AG04450 (cell line): ENCODE measurements around the gene GTF2H2C. TPM values are rescaled to one million over a fixed set of nuclear protein-coding genes. Genes with fewer than 3 reads are reported as not detected.
"Not testable (repeated sequence)": the region's sequence is repeated elsewhere in the genome, so short reads cannot be mapped to it uniquely, and the experiment has no call there.

ENCODE experiments used
- CTCF ChIA-PET: fragments of 300-600, 350-600 bp; formaldehyde crosslinking; extraction: SDS; loops from one replicate; lab custom pipeline; 2022; ENCODE audit warnings: antibody characterized with exemption, inconsistent platforms; lab: Charles Lee
- POLR2A ChIA-PET: fragments of 350-600 bp; formaldehyde crosslinking; extraction: SDS; loops from one replicate; lab custom pipeline; 2021; ENCODE audit warnings: antibody characterized with exemption, inconsistent platforms; lab: Yijun Ruan, JAX
- DNase-seq: peaks from one replicate; pipeline ENCODE4 v3.0.0-alpha.2; 2011; ENCODE audit warnings: low read depth, low spot score
- H3K27ac ChIP-seq: one replicate; pipeline ENCODE4 v1.5.1; 2012; ENCODE audit warnings: low read depth, low read length, control low read depth
- H3K27me3 ChIP-seq: one replicate; pipeline ENCODE4 v1.6.0; 2012; ENCODE audit warnings: low read length; ENCODE audit not compliant: control insufficient read depth, insufficient read depth
- H3K4me3 ChIP-seq: 2 replicates; pipeline ENCODE4 v1.5.1; 2011; ENCODE audit warnings: mild to moderate bottlenecking, low read depth, low read length, control low read depth
- H3K9me3 ChIP-seq: 2 replicates; pipeline ENCODE4 v1.5.1; 2012; ENCODE audit warnings: low read length; ENCODE audit not compliant: control insufficient read depth, insufficient read depth
- polyA minus RNA-seq: library from RNA; depleted of rRNA, polyadenylated mRNA; stranded (reverse); fragments of >200 nt; gene quantifications from 2 replicates; pipeline ENCODE4 v1.2.3, GENCODE V29; 2011; rRNA and poly(A)+ RNA removed
- polyA plus RNA-seq: library from polyadenylated mRNA; depleted of rRNA; stranded (reverse); fragments of >200 nt; gene quantifications from 2 replicates; pipeline ENCODE4 v1.2.3, GENCODE V29; 2011; rRNA removed
- TF ChIP-seq, protein P1 (sequence below): IDR thresholded peaks from 2 replicates; pipeline ENCODE4 v1.5.1; 2011; ENCODE audit warnings: low read depth, low read length, control low read depth, inconsistent platforms

The GTF2H2C gene
- polyA plus RNA-seq (38.6 and 40.9 TPM in 2 replicates), polyA minus RNA-seq (20.0 and 30.6 TPM in 2 replicates)

DNA sequence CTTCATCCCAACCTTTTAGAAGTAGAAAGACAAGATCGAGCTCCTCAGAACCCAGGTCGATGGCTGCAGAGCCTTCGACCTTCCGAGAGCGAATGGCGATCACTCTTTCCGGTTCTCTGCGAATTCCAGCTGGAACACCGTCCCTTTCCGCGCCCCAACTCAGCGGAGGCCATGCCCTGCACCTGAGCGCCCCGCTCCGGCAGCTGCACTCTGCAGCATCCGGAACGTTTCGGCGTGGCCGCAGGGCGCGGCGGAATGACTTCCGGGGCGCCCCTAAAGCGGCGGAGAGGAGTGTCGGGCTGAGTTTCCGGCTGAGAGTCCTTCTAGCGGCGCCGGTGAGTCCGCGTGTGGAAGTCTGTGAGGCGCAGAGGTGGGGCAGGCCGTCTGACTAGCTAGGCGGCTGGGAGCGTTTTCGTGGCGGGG is at the start of gene GTF2H2C:
Gene GTF2H2C, plus strand, starts transcription at position 284 of the 423 bp plus-strand sequence. CDS start 4,942 bp downstream, outside the sequence.
- POLR2A ChIA-PET, H3K27ac ChIP-seq: not testable (repeated sequence)

DNA sequence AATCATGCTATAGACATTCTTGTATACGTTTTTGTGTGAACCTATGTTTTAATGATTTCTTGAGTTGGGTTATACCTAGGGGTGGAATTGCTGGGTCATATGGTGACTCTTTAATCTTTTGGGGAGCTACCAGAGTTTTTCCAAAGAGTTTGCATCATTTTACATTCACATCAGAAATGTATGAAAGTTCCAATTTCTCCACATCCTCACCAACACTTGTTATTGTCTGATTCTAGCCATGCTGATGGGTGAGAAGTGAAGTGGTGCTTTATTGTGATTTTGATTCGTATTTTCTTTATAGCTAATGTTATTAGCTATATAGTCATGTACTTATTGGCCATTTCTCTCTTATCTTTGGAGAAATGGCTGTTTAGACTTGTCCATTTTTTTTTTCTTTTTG is 49.3 kb upstream of the GTF2H2C start:
- DNase-seq = no peak
- no peaks in the 10 kb centered on the region for H3K27me3 ChIP-seq
- no peaks in the 10 kb centered on the region; the same call in 1 of the 2 replicates for H3K9me3 ChIP-seq
- no peak overlapping the region for H3K27ac ChIP-seq
- H3K4me3 ChIP-seq = no peak overlapping the region
- ChIA-PET CTCF (no interaction called here), POLR2A (no interaction called here)
- TF ChIP-seq, protein P1, sequence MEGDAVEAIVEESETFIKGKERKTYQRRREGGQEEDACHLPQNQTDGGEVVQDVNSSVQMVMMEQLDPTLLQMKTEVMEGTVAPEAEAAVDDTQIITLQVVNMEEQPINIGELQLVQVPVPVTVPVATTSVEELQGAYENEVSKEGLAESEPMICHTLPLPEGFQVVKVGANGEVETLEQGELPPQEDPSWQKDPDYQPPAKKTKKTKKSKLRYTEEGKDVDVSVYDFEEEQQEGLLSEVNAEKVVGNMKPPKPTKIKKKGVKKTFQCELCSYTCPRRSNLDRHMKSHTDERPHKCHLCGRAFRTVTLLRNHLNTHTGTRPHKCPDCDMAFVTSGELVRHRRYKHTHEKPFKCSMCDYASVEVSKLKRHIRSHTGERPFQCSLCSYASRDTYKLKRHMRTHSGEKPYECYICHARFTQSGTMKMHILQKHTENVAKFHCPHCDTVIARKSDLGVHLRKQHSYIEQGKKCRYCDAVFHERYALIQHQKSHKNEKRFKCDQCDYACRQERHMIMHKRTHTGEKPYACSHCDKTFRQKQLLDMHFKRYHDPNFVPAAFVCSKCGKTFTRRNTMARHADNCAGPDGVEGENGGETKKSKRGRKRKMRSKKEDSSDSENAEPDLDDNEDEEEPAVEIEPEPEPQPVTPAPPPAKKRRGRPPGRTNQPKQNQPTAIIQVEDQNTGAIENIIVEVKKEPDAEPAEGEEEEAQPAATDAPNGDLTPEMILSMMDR = no peak

More for the DNA sequence above, at the start of gene GTF2H2C:
- DNase-seq = peak; percentile 39
- CTCF ChIA-PET, H3K9me3 ChIP-seq, H3K27me3 ChIP-seq: not testable (repeated sequence)
- TF ChIP-seq, protein P1 = peak; percentile 33
- peak within 1 kb of the TSS; percentile 58 for H3K4me3 ChIP-seq

DNA sequence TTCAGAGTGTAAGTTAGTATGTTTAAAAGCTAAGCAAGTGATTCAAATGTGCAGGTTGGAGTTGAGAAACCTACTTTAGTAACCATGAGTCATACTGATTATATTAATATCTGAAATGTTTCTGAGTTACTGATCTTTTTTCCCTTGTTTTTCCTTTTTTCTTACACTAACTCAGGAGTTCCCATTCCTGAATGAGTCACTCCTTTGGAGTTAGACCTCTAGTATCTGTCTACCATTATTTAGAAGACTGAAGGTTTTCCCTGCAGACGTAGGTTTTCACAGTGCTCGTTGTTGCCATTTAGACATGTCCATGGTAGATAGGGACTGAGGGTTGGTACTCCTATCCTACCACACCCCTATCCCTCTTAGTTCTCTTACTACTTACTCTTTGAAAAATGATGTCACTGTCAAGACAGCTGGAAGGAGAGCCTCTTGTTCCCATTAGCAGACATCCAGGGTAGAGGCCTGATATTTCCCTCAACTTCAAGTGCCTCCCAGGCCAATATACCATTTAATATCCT is 47.2 kb upstream of the GTF2H2C start:
- H3K4me3 ChIP-seq = no peak overlapping the region
- TF ChIP-seq, protein P1 = no peak
- H3K27ac ChIP-seq = peak overlapping the region; percentile 40
- POLR2A ChIA-PET = no interaction called here
- H3K27me3 ChIP-seq = no peaks in the 10 kb centered on the region
- H3K9me3 ChIP-seq = no peaks in the 10 kb centered on the region; the same call in 1 of the 2 replicates
- CTCF ChIA-PET = interaction anchor here (0.5 to 0.6 kb wide), 3 partner anchors 12 to 417 kb away, joined by 3 to 5 read pairs (median 3); no protein-coding TSS in a partner anchor
- DNase-seq = peak; percentile 52

DNA sequence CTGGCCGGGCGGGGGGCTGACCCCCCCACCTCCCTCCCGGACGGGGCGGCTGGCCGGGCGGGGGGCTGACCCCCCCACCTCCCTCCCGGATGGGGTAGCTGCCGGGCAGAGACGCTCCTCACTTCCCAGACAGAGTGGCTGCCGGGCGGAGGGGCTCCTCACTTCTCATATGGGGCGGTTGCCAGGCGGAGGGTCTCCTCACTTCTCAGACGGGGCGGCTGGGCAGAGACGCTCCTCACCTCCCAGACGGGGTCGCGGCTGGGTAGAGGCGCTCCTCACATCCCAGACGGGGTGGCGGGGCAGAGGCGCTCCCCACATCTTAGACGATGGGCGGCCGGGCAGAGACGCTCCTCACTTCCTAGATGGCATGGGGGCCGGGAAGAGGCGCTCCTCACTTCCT is 44.4 kb upstream of the GTF2H2C start:
- H3K9me3 ChIP-seq, H3K4me3 ChIP-seq, DNase-seq, CTCF ChIA-PET, H3K27ac ChIP-seq, H3K27me3 ChIP-seq, POLR2A ChIA-PET: not testable (repeated sequence)

DNA sequence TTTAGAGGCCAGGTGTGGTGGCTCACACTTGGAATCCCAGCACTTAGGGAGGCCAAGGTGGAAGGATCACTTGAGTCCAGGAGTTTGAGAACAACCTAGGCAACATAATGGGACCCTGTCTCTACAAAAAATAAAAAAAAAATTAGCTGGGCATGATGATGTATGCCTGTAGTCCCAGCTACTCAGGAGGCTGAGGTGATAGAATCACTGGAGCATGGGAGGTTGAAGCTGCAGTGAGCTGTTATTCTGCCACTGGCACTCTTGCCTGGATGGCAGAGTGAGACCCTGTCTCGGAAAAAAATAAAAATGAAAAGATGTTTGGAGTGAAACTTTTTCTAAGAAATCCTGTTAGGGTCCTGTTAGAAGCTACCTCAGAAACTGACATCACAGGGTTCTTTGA is 43.2 kb upstream of the GTF2H2C start:
- no peak overlapping the region for H3K4me3 ChIP-seq
- H3K9me3 ChIP-seq = no peaks in the 10 kb centered on the region
- no peak overlapping the region for H3K27ac ChIP-seq
- H3K27me3 ChIP-seq = no peaks in the 10 kb centered on the region
- TF ChIP-seq, protein P1 = no peak
- ChIA-PET POLR2A (no interaction called here), CTCF (no interaction called here)
- no peak for DNase-seq
